Astrocyte of the cerebellum (primary cell): ENCODE data around the gene NOS2.
"Not testable (repeated sequence)": the region's sequence is repeated elsewhere in the genome, so short reads cannot be mapped to it uniquely, and the experiment has no call there.

Source experiments
- DNase-seq: peaks from one replicate; pipeline ENCODE4 v3.0.0-alpha.2; 2011; ENCODE audit warnings: low read depth
- H3K4me3 ChIP-seq: 2 replicates; pipeline ENCODE4 v1.5.1; 2011; ENCODE audit warnings: mild to moderate bottlenecking, low read depth, low read length, moderate library complexity
- CTCF ChIP-seq: IDR thresholded peaks from 2 replicates; pipeline ENCODE4 v1.5.1; 2012; ENCODE audit warnings: low read length, low read depth, moderate library complexity, mild to moderate bottlenecking; ENCODE audit errors: missing control alignments
- in situ Hi-C: cut with HindIII; loops from 2 replicates; pipeline ENCODE4 v1.10.0; 2017; ENCODE audit warnings: low sequenced_read_pairs

NOS2 gene

GRCh38 chr17:27733773-27734172, 66.6 kb downstream of the NOS2 start:
- DNase-seq = no peak
- H3K4me3 ChIP-seq = no peak overlapping the region
- no peak for TF ChIP-seq CTCF
- in situ Hi-C loops = no loop called here

- in situ Hi-C loops, H3K4me3 ChIP-seq, DNase-seq: not testable (repeated sequence)
Measured at GRCh38 chr17:27732746-27733145, 67.6 kb downstream of the NOS2 start.

GRCh38 chr17:27725982-27726381, 74.3 kb downstream of the NOS2 start:
- in situ Hi-C loops, DNase-seq, H3K4me3 ChIP-seq: not testable (repeated sequence)

- DNase-seq = no peak
- in situ Hi-C loops = no loop called here
- no peak for TF ChIP-seq CTCF
- no peak overlapping the region for H3K4me3 ChIP-seq
Measured at GRCh38 chr17:27721797-27722196, 78.5 kb downstream of the NOS2 start.
